Calu3 (cell line): ENCODE results near the gene FIGN. TPM values are rescaled to one million over a fixed set of nuclear protein-coding genes. Genes with fewer than 3 reads are reported as not detected.

ENCODE experiments used
- BruUV-seq: library from RNA; stranded (reverse); fragments of 400-500 nt; replicated peaks from 2 replicates; lab custom pipeline; 2021; lab: Mats Ljungman, UMichigan
- CTCF ChIA-PET: fragments of 300-600 bp; sonication (Branson Sonifier 250); formaldehyde crosslinking; loops from one replicate; lab custom pipeline; 2022; ENCODE audit warnings: antibody characterized with exemption; lab: Charles Lee
- DNase-seq: peaks from one replicate; pipeline ENCODE4 v3.0.0; 2022
- H3K27ac Mint-ChIP-seq: one replicate; pipeline ENCODE4 v1.8.0; 2022; ENCODE audit warnings: mixed read lengths; ENCODE audit not compliant: unreplicated experiment
- H3K27me3 Mint-ChIP-seq: one replicate; pipeline ENCODE4 v1.8.0; 2022; ENCODE audit warnings: mixed read lengths; ENCODE audit not compliant: unreplicated experiment
- H3K36me3 Mint-ChIP-seq: one replicate; pipeline ENCODE4 v1.8.0; 2022; ENCODE audit warnings: mild to moderate bottlenecking, moderate library complexity, mixed read lengths; ENCODE audit not compliant: insufficient read depth, unreplicated experiment
- H3K4me1 Mint-ChIP-seq: one replicate; pipeline ENCODE4 v1.8.0; 2022; ENCODE audit warnings: mild to moderate bottlenecking, low read depth, mixed read lengths; ENCODE audit not compliant: unreplicated experiment
- H3K4me3 Mint-ChIP-seq: one replicate; pipeline ENCODE4 v1.8.0; 2022; ENCODE audit warnings: mild to moderate bottlenecking, low read depth, moderate library complexity, mixed read lengths; ENCODE audit not compliant: unreplicated experiment
- H3K9me3 Mint-ChIP-seq: one replicate; pipeline ENCODE4 v1.8.0; 2022; ENCODE audit warnings: low read depth, mixed read lengths; ENCODE audit not compliant: unreplicated experiment
- CTCF ChIP-seq: fragments of 200-600 bp; IDR thresholded peaks from one replicate; pipeline ENCODE4 v1.8.0; 2022; ENCODE audit warnings: antibody characterized with exemption; ENCODE audit not compliant: unreplicated experiment
- intact Hi-C: fragments of 100-400 bp; cut with micrococcal nuclease; formaldehyde crosslinking; loops from one replicate; pipeline ENCODE4 v1.10.0; 2022; ENCODE audit not compliant: unreplicated experiment
- total RNA-seq: library from RNA; stranded (reverse); gene quantifications from 2 replicates; pipeline ENCODE4 v1.2.3, GENCODE V29; 2022

Gene FIGN
- total RNA-seq, 1 experiment from 2014 or later, result 9.1 TPM

DNA sequence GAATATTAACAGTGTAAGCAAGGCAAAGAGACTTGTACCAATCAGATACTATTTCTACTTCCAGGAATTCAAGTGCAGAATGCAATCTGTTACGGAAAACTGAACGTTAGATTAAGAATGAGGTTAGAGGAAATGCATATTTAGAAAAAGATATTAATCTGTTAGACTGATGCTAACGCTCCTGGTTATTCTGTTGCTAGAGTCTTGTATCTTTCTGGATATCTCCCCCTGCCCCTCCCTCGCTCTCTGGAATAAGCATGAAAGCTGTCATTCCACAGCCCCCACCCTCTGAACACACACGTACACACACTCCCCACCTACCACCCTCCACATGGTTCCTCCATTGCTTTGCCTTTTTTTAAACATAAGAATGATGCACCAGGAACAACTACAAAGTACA is 24.1 kb downstream of the FIGN start:
- Mint-ChIP-seq H3K4me1 (peaks cover 8% of the 10 kb centered on the region), H3K36me3 (no peaks in the 10 kb centered on the region), H3K27me3 (no peaks in the 10 kb centered on the region), H3K27ac (no peak overlapping the region), H3K4me3 (no peak overlapping the region), H3K9me3 (no peaks in the 10 kb centered on the region)
- CTCF ChIA-PET, result interaction anchor here (0.7 kb wide), 2 partner anchors 312 to 547 kb away, joined by 3 read pairs; no protein-coding TSS in a partner anchor
- no peak for DNase-seq
- intact Hi-C loops, result no loop called here
- no TSS peak for BruUV-seq
- TF ChIP-seq CTCF, result no peak

DNA sequence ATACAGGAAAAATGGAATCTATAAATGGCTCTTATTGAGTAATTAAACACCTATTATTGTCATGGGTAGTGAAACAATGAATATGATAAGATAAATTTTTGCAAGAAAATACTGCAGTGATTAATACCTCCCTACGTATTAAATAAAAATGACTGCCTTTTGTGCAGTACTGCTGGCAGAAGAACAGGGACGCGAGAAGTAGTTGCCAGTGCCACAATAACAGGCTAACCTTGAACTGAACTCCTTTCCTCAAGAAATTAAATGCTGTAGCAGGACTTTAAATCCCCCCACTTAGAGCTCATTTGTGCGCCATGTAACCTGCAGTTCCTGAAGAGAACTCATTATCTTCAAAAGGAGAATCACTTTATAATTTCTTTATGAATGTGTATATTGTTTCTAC is 24.6 kb downstream of the FIGN start:
- Mint-ChIP-seq H3K27ac (no peak overlapping the region), H3K4me1 (peaks cover 8% of the 10 kb centered on the region), H3K4me3 (no peak overlapping the region), H3K27me3 (no peaks in the 10 kb centered on the region), H3K36me3 (no peaks in the 10 kb centered on the region), H3K9me3 (no peaks in the 10 kb centered on the region)
- no TSS peak for BruUV-seq
- intact Hi-C loops, result no loop called here
- no peak for DNase-seq
- CTCF ChIA-PET, result interaction anchor here (0.7 kb wide), 2 partner anchors 312 to 547 kb away, joined by 3 read pairs; no protein-coding TSS in a partner anchor
- TF ChIP-seq CTCF, result no peak

DNA sequence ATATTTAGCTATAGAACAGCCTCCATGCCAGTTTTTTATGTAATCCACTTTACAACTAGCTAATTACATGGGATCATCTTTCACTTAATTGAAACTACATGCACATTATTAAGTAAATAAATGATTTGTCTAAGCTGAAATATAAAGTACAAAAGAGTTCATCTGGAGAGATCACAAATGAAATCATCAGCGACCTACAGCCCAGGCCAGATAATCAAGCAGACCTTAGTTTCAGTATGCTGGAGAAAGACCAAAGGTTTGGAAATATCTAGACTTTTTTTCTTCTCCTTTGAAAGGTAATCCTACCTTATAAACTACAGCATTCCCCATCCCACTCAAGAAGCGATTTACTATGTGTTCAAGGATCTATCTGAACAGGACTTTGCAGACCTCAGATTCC is 26.5 kb downstream of the FIGN start:
- no peak for TF ChIP-seq CTCF
- no peak overlapping the region for H3K27ac Mint-ChIP-seq
- H3K4me1 Mint-ChIP-seq, result no peaks in the 10 kb centered on the region
- H3K36me3 Mint-ChIP-seq, result no peaks in the 10 kb centered on the region
- H3K4me3 Mint-ChIP-seq, result no peak overlapping the region
- intact Hi-C loops, result no loop called here
- CTCF ChIA-PET, result no interaction called here
- no peaks in the 10 kb centered on the region for H3K27me3 Mint-ChIP-seq
- peaks cover 2% of the 10 kb centered on the region for H3K9me3 Mint-ChIP-seq
- BruUV-seq, result no TSS peak
- DNase-seq, result no peak

DNA sequence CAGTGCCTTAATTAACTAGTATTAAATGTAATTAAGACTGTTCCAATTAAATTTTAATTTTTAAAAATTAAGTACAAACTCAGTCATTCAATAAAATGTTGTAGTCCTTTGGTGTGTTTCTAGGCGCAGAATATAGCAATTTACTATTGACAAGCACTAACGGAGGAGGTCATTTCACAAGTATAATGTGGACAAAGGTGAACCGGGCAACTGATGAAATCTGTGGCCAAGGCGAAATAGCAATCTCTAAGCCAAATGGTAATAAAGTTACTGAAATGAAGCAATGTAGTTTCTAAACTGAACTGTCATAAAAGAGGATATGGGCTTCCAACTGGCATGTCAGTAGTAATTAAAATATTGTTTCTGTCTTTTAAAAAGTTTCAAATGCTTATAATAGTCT is 27.5 kb downstream of the FIGN start:
- CTCF ChIA-PET, result no interaction called here
- Mint-ChIP-seq H3K4me1 (no peaks in the 10 kb centered on the region), H3K36me3 (no peaks in the 10 kb centered on the region), H3K9me3 (peaks cover 2% of the 10 kb centered on the region), H3K27me3 (no peaks in the 10 kb centered on the region), H3K4me3 (no peak overlapping the region), H3K27ac (no peak overlapping the region)
- DNase-seq, result no peak
- BruUV-seq, result no TSS peak
- intact Hi-C loops, result no loop called here
- no peak for TF ChIP-seq CTCF
